Activated naive CD8-positive, alpha-beta T cell treated with anti-CD3 and anti-CD28 coated beads for 36 hours (primary cell): ENCODE measurements around the gene FAM149A. TPM values are rescaled to one million over a fixed set of nuclear protein-coding genes. Genes with fewer than 3 reads are reported as not detected.

ENCODE experiments used
- DNase-seq: peaks from one replicate; pipeline ENCODE4 v3.0.0; 2021
- H3K27ac Mint-ChIP-seq: one replicate; pipeline ENCODE4 v1.8.0; 2022; ENCODE audit warnings: mild to moderate bottlenecking, moderate library complexity, mixed read lengths
- H3K27me3 Mint-ChIP-seq: one replicate; pipeline ENCODE4 v1.8.0; 2022; ENCODE audit warnings: mild to moderate bottlenecking, mixed read lengths
- H3K36me3 Mint-ChIP-seq: one replicate; pipeline ENCODE4 v1.8.0; 2021; ENCODE audit warnings: mild to moderate bottlenecking, mixed read lengths
- H3K4me1 Mint-ChIP-seq: one replicate; pipeline ENCODE4 v1.8.0; 2021; ENCODE audit warnings: mixed read lengths
- H3K4me3 Mint-ChIP-seq: one replicate; pipeline ENCODE4 v1.8.0; 2022; ENCODE audit warnings: mild to moderate bottlenecking, moderate library complexity, mixed read lengths
- H3K9me3 Mint-ChIP-seq: one replicate; pipeline ENCODE4 v1.8.0; 2022; ENCODE audit warnings: mixed read lengths
- total RNA-seq, 2 experiments: library from RNA; stranded (reverse); gene quantifications; one replicate each; pipeline ENCODE4 v1.2.3, GENCODE V29; 2021

The FAM149A gene
- total RNA-seq, 2 experiments from 2014 or later = 0.52 to 0.82 TPM

- H3K4me1 Mint-ChIP-seq = no peaks in the 10 kb centered on the region
- H3K4me3 Mint-ChIP-seq = no peak overlapping the region
- no peaks in the 10 kb centered on the region for H3K9me3 Mint-ChIP-seq
- no peaks in the 10 kb centered on the region for H3K36me3 Mint-ChIP-seq
- DNase-seq = no peak
- peaks cover 22% of the 10 kb centered on the region for H3K27me3 Mint-ChIP-seq
- H3K27ac Mint-ChIP-seq = no peak overlapping the region
Measured at GRCh38 chr4:186092296-186092695, 12.2 kb upstream of the FAM149A start.

- Mint-ChIP-seq H3K4me3 (no peak overlapping the region), H3K27me3 (peaks cover 20% of the 10 kb centered on the region), H3K27ac (no peak overlapping the region), H3K9me3 (no peaks in the 10 kb centered on the region), H3K36me3 (no peaks in the 10 kb centered on the region), H3K4me1 (no peaks in the 10 kb centered on the region)
- DNase-seq = no peak
Measured at GRCh38 chr4:186095406-186095805, 9.1 kb upstream of the FAM149A start.

- no peaks in the 10 kb centered on the region for H3K4me1 Mint-ChIP-seq
- H3K4me3 Mint-ChIP-seq = no peak overlapping the region
- peaks cover 22% of the 10 kb centered on the region for H3K27me3 Mint-ChIP-seq
- no peaks in the 10 kb centered on the region for H3K9me3 Mint-ChIP-seq
- DNase-seq = no peak
- H3K36me3 Mint-ChIP-seq = no peaks in the 10 kb centered on the region
- no peak overlapping the region for H3K27ac Mint-ChIP-seq
Measured at GRCh38 chr4:186096681-186097165, 7.8 kb upstream of the FAM149A start.

DNA sequence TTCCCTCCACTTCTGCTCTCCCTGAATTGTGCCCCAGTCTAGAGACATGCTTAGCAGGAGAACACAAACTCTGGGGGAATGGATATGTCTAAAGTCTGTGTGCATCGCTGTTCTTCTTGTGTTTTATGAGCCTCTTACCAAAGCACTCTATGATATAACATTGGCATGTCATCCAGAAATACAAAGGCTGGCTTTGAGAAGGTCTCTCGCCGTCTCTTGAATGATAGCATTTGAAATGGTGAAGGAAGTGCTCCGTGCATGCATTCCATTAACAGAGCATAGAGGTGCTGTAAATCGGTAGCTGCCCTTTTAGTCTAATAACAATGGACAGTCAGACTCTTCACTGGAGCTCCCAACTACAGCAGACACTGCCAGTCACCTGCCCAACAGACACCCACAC lies 7.1 kb upstream of the FAM149A start:
- no peaks in the 10 kb centered on the region for H3K4me1 Mint-ChIP-seq
- H3K36me3 Mint-ChIP-seq = no peaks in the 10 kb centered on the region
- H3K27me3 Mint-ChIP-seq = peaks cover 26% of the 10 kb centered on the region

GRCh38 chr4:186102931-186103330 lies 1.6 kb upstream of the FAM149A start:
- DNase-seq = no peak
- Mint-ChIP-seq H3K36me3 (no peaks in the 10 kb centered on the region), H3K4me1 (peaks cover 7% of the 10 kb centered on the region), H3K27ac (no peak overlapping the region), H3K4me3 (no peak overlapping the region), H3K9me3 (no peaks in the 10 kb centered on the region), H3K27me3 (peaks cover 58% of the 10 kb centered on the region)

More for the DNA sequence above, 7.1 kb upstream of the FAM149A start:
- Mint-ChIP-seq H3K9me3 (no peaks in the 10 kb centered on the region), H3K27ac (no peak overlapping the region), H3K4me3 (no peak overlapping the region)
- no peak for DNase-seq

DNA sequence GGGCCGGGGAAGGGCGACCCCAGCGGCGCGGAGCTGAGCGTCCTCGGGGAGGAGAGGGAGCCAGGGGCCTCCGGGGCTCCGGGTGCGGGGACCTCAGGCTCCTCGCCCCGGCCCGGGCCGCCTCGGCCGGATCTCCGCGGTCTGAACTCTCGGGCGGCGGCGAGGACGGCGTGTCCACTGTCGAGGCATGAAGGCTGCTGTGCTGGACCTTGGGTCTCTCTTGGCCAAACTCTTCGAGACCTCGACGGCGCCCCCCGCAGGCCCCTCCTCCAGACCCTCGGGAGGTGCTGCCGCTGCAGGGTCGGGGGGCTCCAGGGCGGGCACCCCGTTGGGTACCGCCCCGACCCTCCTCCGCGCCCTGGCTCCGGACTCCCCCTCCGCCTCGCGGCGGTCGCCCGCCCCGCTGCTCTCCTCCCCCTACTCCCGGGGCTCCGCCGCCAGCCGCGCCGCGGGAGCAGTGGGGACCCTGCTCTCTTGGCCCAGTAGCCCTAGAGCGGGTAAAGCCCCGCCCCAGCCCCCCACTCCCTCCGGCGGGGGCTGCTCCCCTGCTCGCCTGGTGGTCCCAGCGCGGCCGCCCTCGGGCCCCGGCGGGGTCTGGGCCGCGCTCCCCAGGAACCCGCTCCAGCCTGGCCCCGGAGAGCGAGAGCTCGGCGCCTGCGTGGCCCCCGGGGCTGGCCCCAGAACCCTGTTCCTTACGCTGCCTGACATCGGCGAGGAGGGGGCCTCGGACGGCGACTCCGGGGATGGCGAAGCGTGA lies 564 bp downstream of the FAM149A start:
- Mint-ChIP-seq H3K9me3 (no peaks in the 10 kb centered on the region), H3K36me3 (no peaks in the 10 kb centered on the region), H3K27me3 (peaks cover 58% of the 10 kb centered on the region), H3K4me3 (peak overlapping the region; percentile 64), H3K4me1 (peaks cover 7% of the 10 kb centered on the region), H3K27ac (no peak overlapping the region)
- peak; percentile 10 for DNase-seq

- no peaks in the 10 kb centered on the region for H3K36me3 Mint-ChIP-seq
- no peaks in the 10 kb centered on the region for H3K9me3 Mint-ChIP-seq
- peaks cover 7% of the 10 kb centered on the region for H3K4me1 Mint-ChIP-seq
- peak; percentile 1 for DNase-seq
- H3K27me3 Mint-ChIP-seq = peaks cover 58% of the 10 kb centered on the region
- H3K4me3 Mint-ChIP-seq = peak overlapping the region; percentile 64
- H3K27ac Mint-ChIP-seq = no peak overlapping the region
Measured at GRCh38 chr4:186105647-186106321, 1.3 kb downstream of the FAM149A start.

DNA sequence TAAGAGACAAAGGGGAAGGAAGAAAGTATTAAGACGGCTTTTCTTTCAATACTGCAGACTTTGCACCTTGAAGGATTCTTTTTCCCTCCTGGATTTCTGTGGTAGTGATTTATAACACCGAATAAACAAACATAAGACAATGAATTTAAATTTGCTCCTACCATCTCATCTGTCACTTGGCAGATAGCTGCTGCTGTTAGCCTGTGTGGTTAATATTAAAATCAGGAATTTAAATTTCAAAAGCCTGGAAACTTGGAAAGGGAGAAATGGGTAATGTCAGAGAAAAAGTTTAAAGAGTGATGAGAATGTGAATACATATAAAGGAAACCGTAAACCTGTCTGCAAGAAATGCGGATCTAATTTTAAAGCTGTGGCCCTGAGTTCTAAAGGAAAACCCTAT lies 3.4 kb downstream of the FAM149A start:
- Mint-ChIP-seq H3K27ac (no peak overlapping the region), H3K4me3 (no peak overlapping the region), H3K4me1 (peaks cover 7% of the 10 kb centered on the region), H3K36me3 (no peaks in the 10 kb centered on the region), H3K27me3 (peaks cover 45% of the 10 kb centered on the region), H3K9me3 (no peaks in the 10 kb centered on the region)
- DNase-seq = no peak

DNA sequence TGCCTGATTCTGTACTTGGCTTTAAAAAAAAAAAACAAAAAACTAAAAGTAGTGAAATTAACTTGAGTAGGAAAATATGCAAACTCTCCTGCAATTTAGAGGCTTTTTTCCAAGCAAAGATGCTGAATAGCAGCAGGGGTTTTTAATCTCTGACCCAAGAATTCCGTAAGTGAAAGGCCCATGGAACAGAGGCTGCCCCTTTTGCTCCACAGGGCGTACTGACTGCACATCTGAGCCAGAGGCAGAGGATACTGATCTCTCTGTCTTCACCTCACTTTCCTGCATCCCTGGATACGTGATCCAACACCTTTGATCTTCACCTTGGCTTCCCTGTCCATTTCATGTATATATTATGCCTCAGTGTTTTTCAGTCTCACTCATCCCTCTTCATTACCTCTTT lies 3.9 kb downstream of the FAM149A start:
- Mint-ChIP-seq H3K36me3 (no peaks in the 10 kb centered on the region), H3K4me3 (no peak overlapping the region), H3K27ac (no peak overlapping the region), H3K4me1 (peaks cover 7% of the 10 kb centered on the region), H3K27me3 (peaks cover 40% of the 10 kb centered on the region), H3K9me3 (no peaks in the 10 kb centered on the region)
- DNase-seq = no peak

- DNase-seq = no peak
- Mint-ChIP-seq H3K27ac (no peak overlapping the region), H3K27me3 (peaks cover 32% of the 10 kb centered on the region), H3K4me3 (no peak overlapping the region), H3K9me3 (no peaks in the 10 kb centered on the region), H3K4me1 (peaks cover 7% of the 10 kb centered on the region), H3K36me3 (no peaks in the 10 kb centered on the region)
Measured at GRCh38 chr4:186109245-186109644, 4.7 kb downstream of the FAM149A start.

GRCh38 chr4:186116697-186117096 lies 12.2 kb downstream of the FAM149A start:
- H3K36me3 Mint-ChIP-seq = no peaks in the 10 kb centered on the region
- H3K4me3 Mint-ChIP-seq = no peak overlapping the region
- peaks cover 13% of the 10 kb centered on the region for H3K27me3 Mint-ChIP-seq
- no peak overlapping the region for H3K27ac Mint-ChIP-seq
- DNase-seq = no peak
- no peaks in the 10 kb centered on the region for H3K9me3 Mint-ChIP-seq
- H3K4me1 Mint-ChIP-seq = no peaks in the 10 kb centered on the region

DNA sequence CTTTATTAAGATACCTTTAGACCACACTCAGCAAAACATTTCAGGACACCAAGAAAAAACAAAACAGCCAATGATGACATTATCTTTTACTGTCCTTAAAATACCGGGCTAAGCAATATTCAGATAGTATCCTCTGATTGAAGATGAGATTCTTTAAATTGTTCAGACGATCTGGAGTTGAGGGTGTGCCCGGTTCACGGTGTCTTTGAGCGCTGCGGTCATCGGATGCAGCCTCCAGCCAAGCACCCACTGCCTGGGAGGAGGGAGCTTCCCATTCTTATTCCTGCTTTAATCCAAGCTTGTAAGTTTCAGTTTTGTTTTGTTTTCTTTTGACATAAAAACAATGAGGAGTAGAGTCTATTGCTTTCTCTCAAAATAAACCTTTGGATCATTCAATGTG lies 14.1 kb downstream of the FAM149A start:
- H3K9me3 Mint-ChIP-seq = no peaks in the 10 kb centered on the region
- no peak overlapping the region for H3K4me3 Mint-ChIP-seq
- peaks cover 13% of the 10 kb centered on the region for H3K27me3 Mint-ChIP-seq
- H3K27ac Mint-ChIP-seq = no peak overlapping the region
- DNase-seq = no peak
- no peaks in the 10 kb centered on the region for H3K4me1 Mint-ChIP-seq
- no peaks in the 10 kb centered on the region for H3K36me3 Mint-ChIP-seq

- Mint-ChIP-seq H3K27me3 (peaks cover 13% of the 10 kb centered on the region), H3K4me3 (no peak overlapping the region), H3K36me3 (no peaks in the 10 kb centered on the region), H3K27ac (no peak overlapping the region), H3K4me1 (no peaks in the 10 kb centered on the region), H3K9me3 (no peaks in the 10 kb centered on the region)
- DNase-seq = no peak
Measured at GRCh38 chr4:186121057-186121456, 16.6 kb downstream of the FAM149A start.

DNA sequence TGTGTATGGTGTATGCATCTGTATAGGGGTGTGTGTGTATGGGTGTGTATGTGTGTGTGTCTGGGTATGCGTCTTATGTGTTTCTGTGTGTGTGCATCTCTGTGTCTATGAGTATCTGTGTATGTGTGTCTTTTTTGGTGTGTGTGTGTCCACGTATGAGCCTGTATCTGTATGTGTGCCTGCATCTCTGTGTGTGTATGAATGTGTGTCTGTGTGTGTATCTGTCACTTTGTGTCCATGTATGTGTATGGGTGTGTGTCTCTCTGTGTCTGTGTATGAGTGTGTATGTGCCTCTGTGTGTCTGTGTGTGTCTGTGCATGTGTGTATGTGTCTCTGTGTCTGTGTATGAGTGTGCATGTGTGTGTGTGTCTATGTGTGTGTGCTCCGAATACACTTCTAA lies 24.3 kb downstream of the FAM149A start:
- Mint-ChIP-seq H3K9me3 (no peaks in the 10 kb centered on the region), H3K4me3 (no peak overlapping the region)

GRCh38 chr4:186131935-186132334 lies 27.4 kb downstream of the FAM149A start:
- Mint-ChIP-seq H3K27ac (no peak overlapping the region), H3K9me3 (no peaks in the 10 kb centered on the region), H3K36me3 (no peaks in the 10 kb centered on the region), H3K4me1 (peaks cover 10% of the 10 kb centered on the region), H3K27me3 (no peaks in the 10 kb centered on the region), H3K4me3 (no peak overlapping the region)
- DNase-seq = no peak

More for the DNA sequence above, 24.3 kb downstream of the FAM149A start:
- peaks cover 9% of the 10 kb centered on the region for H3K4me1 Mint-ChIP-seq
- no peak for DNase-seq
- no peaks in the 10 kb centered on the region for H3K36me3 Mint-ChIP-seq
- no peaks in the 10 kb centered on the region for H3K27me3 Mint-ChIP-seq
- H3K27ac Mint-ChIP-seq = no peak overlapping the region
